Measurements from ENCODE around the gene KCNIP4.

- no peak for TF ChIP-seq POLR2AphosphoS5 (IDR thresholded peaks at IDR 0.05; ENCODE audit: borderline replicate concordance, low read depth, low read length)
- no peak for TF ChIP-seq EZH2 (IDR thresholded peaks at IDR 0.05)
Measured at GRCh38 chr4:21716531-21716930, 232.0 kb downstream of the KCNIP4 start.
